Upper lobe of left lung (tissue), 4 donors: ENCODE results near the gene NPFFR1.

ENCODE experiments used
- CTCF ChIP-seq, 6 experiments: fragments of 450-650 bp in 4 of 6; fragments of 200-600 bp in 2 of 6; sonication (generic) in 2 of 6; IDR thresholded peaks; one replicate each; pipeline ENCODE4 v1.5.1; 2016 to 2019; ENCODE audit warnings: antibody characterized with exemption in 6 of 6
- EP300 ChIP-seq, 4 donors: sonication (generic); formaldehyde crosslinking; IDR thresholded peaks; one replicate each; pipeline ENCODE4 v1.5.1; 2017; ENCODE audit warnings: antibody characterized with exemption in 4 of 4, control low read depth in 2 of 4
- POLR2A ChIP-seq, 4 donors: fragments of 450-650 bp; IDR thresholded peaks; one replicate each; pipeline ENCODE4 v1.5.1; 2016 to 2017; ENCODE audit warnings: antibody characterized with exemption in 4 of 4, mild to moderate bottlenecking in 2 of 4
- POLR2AphosphoS5 ChIP-seq, 2 donors: sonication (generic); formaldehyde crosslinking; IDR thresholded peaks; one replicate each; pipeline ENCODE4 v1.5.1; 2017; ENCODE audit warnings: antibody characterized with exemption in 2 of 2

DNA sequence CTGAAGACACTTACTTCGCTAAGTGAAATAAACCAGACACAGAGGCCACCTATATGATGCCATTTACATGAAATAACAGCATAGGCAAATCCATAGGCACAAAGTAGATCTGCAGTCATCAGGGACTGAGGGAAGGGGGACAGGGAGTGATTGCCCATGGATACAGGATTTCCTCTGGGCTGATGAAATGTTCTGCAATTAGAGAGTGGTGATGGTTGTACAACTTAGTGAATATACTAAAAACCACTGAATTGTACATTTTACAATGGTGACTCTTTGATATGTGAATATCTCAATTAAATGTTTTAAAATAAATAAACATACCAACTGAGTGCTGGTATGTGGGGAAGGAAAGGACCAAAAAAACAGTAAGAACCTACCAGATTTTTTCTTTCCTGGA lies 70.9 kb downstream of the NPFFR1 start:
- TF ChIP-seq CTCF (IDR thresholded peaks at IDR 0.05) (no peak), POLR2AphosphoS5 (IDR thresholded peaks at IDR 0.05) (no peak), EP300 (IDR thresholded peaks at IDR 0.05) (no peak), POLR2A (IDR thresholded peaks at IDR 0.05) (no peak)
